HG03045 (cell line): Measurements from ENCODE around the gene LYPD1.

Source experiments
- ATAC-seq: cut with Tn5 transposase; IDR thresholded peaks from one replicate; pipeline ENCODE4 v1.9.1; 2021; ENCODE audit warnings: mild to moderate bottlenecking, moderate library complexity; ENCODE audit not compliant: unreplicated experiment

The LYPD1 gene

GRCh38 chr2:132638313-132639040 is 31.5 kb downstream of the LYPD1 start:
- ATAC-seq = no peak

GRCh38 chr2:132636346-132636745 is 33.7 kb downstream of the LYPD1 start:
- ATAC-seq = no peak

- no peak for ATAC-seq
Measured at GRCh38 chr2:132633635-132634034, 36.4 kb downstream of the LYPD1 start.

GRCh38 chr2:132632000-132632649 is 37.9 kb downstream of the LYPD1 start:
- no peak for ATAC-seq

- ATAC-seq = no peak
Measured at GRCh38 chr2:132627536-132627935, 42.5 kb downstream of the LYPD1 start.

- no peak for ATAC-seq
Measured at GRCh38 chr2:132623096-132623839, 46.7 kb downstream of the LYPD1 start.

GRCh38 chr2:132621131-132621875 is 48.7 kb downstream of the LYPD1 start:
- no peak for ATAC-seq

- ATAC-seq = no peak
Measured at GRCh38 chr2:132620115-132620514, 49.9 kb downstream of the LYPD1 start.

GRCh38 chr2:132618734-132619133 is 51.3 kb downstream of the LYPD1 start:
- ATAC-seq = no peak

- no peak for ATAC-seq
Measured at GRCh38 chr2:132617989-132618388, 52.0 kb downstream of the LYPD1 start.

- no peak for ATAC-seq
Measured at GRCh38 chr2:132615329-132616085, 54.5 kb downstream of the LYPD1 start.

- no peak for ATAC-seq
Measured at GRCh38 chr2:132611719-132612118, 58.3 kb downstream of the LYPD1 start.

- no peak for ATAC-seq
Measured at GRCh38 chr2:132609101-132609890, 60.7 kb downstream of the LYPD1 start.

GRCh38 chr2:132608311-132608710 is 61.7 kb downstream of the LYPD1 start:
- ATAC-seq = no peak

- no peak for ATAC-seq
Measured at GRCh38 chr2:132607426-132608090, 62.4 kb downstream of the LYPD1 start.

- ATAC-seq = no peak
Measured at GRCh38 chr2:132606649-132607048, 63.4 kb downstream of the LYPD1 start.

- no peak for ATAC-seq
Measured at GRCh38 chr2:132605236-132606180, 64.5 kb downstream of the LYPD1 start.

GRCh38 chr2:132604561-132604960 is 65.4 kb downstream of the LYPD1 start:
- ATAC-seq = no peak
